Natural killer cell (primary cell): ENCODE results near the gene STRBP. TPM values are rescaled to one million over a fixed set of nuclear protein-coding genes. Genes with fewer than 3 reads are reported as not detected.

Experiments used
- ATAC-seq, 3 donors: fragments of 150-1000 bp in 2 of 3; fragments of 200-7000 bp in 1 of 3; cut with Tn5 transposase; 1 replicate in 1 of 3; 2 replicates in 2 of 3; pipeline ENCODE4 v1.10.0; 2021; ENCODE audit warnings: mild to moderate bottlenecking in 2 of 3, moderate library complexity in 2 of 3
- DNase-seq, 2 donors: peaks; one replicate each; pipeline versions ENCODE4 v3.0.0 to v3.0.0-alpha.2; 2013 to 2021; ENCODE audit warnings: mixed read lengths in 1 of 2
- H3K27ac ChIP-seq: one replicate; pipeline ENCODE4 v1.5.1; 2013; ENCODE audit warnings: mild to moderate bottlenecking, low read length
- H3K27me3 ChIP-seq: one replicate; pipeline ENCODE4 v1.6.1; 2013; ENCODE audit warnings: low read length; ENCODE audit not compliant: control insufficient read depth, insufficient read depth
- H3K36me3 ChIP-seq: one replicate; pipeline ENCODE4 v1.6.1; 2013; ENCODE audit warnings: low read length; ENCODE audit not compliant: control insufficient read depth, insufficient read depth
- H3K4me1 ChIP-seq: one replicate; pipeline ENCODE4 v1.6.1; 2013; ENCODE audit warnings: low read length; ENCODE audit not compliant: control insufficient read depth, insufficient read depth
- H3K4me3 ChIP-seq: one replicate; pipeline ENCODE4 v1.5.1; 2013; ENCODE audit warnings: low read length
- H3K9me3 ChIP-seq: one replicate; pipeline ENCODE4 v1.6.1; 2013; ENCODE audit warnings: low read length; ENCODE audit not compliant: control insufficient read depth, insufficient read depth
- H3K27ac Mint-ChIP-seq, 2 donors: one replicate each; pipeline ENCODE4 v1.8.0; 2022; ENCODE audit warnings: mild to moderate bottlenecking in 2 of 2, mixed read lengths in 2 of 2, moderate library complexity in 1 of 2
- H3K27me3 Mint-ChIP-seq, 2 donors: one replicate each; pipeline ENCODE4 v1.8.0; 2022; ENCODE audit warnings: low read depth in 2 of 2, mixed read lengths in 2 of 2
- H3K36me3 Mint-ChIP-seq: one replicate; pipeline ENCODE4 v1.8.0; 2022; ENCODE audit warnings: mixed read lengths
- H3K4me1 Mint-ChIP-seq, 2 donors: one replicate each; pipeline ENCODE4 v1.8.0; 2022; ENCODE audit warnings: mixed read lengths in 2 of 2
- H3K4me3 Mint-ChIP-seq: one replicate; pipeline ENCODE4 v1.8.0; 2022; ENCODE audit warnings: mild to moderate bottlenecking, moderate library complexity, mixed read lengths
- H3K9me3 Mint-ChIP-seq, 2 donors: one replicate each; pipeline ENCODE4 v1.8.0; 2022; ENCODE audit warnings: mixed read lengths in 2 of 2
- WGBS: methylation state at CpG from one replicate; pipeline ENCODE4 v1.1.7; 2013; ENCODE audit warnings: missing lambda C conversion rate; ENCODE audit not compliant: insufficient coverage; 5-methylcytosine and 5-hydroxymethylcytosine counted together
- intact Hi-C: fragments of 100-400 bp; cut with micrococcal nuclease; formaldehyde crosslinking; loops from one replicate; pipeline ENCODE4 v1.14.2; 2022
- total RNA-seq, 4 donors: library from RNA; stranded (reverse); fragments of 120-200 nt in 1 of 4; gene quantifications; one replicate each; pipeline versions ENCODE4 v1.2.3 to v1.2.4, GENCODE V29; 2013 to 2022
- TF ChIP-seq, protein P1 (sequence below): fragments of 200-600 bp; IDR thresholded peaks from one replicate; pipeline ENCODE4 v1.8.0; 2022; ENCODE audit warnings: antibody characterized with exemption

Gene STRBP
- total RNA-seq, 3 donors from 2014 or later (not counting 1 experiment from before 2014, with no cell fraction given), result 6.0 to 8.3 (median 7.9) TPM

DNA sequence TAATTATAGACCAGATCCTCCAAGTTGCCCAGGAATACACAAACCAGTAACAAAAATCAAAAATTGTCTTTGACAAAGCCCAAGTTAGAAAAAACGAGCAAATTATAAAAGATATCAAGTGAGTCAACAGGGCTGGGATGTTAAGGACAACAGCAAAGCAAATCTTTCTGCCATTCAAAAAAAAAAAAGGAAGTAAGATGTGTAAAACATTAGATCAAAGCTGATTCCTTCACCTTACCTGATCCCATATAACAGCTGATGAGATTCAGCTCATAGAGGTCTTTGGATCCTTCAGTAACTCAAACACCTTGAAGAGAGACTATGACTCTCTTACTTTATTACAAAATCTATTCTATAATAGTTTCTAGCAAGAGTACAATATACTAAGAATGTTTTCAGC, 100.9 kb downstream of the STRBP start:
- Histone ChIP-seq H3K36me3 (no peaks in the 10 kb centered on the region), H3K27ac (no peak overlapping the region), H3K9me3 (no peaks in the 10 kb centered on the region), H3K4me3 (no peak overlapping the region), H3K27me3 (no peaks in the 10 kb centered on the region), H3K4me1 (no peaks in the 10 kb centered on the region)
- Mint-ChIP-seq H3K27me3 (no peaks in the 10 kb centered on the region), H3K4me3 (no peak overlapping the region), H3K9me3 (no peaks in the 10 kb centered on the region), H3K36me3 (no peaks in the 10 kb centered on the region), H3K27ac (no peak overlapping the region), H3K4me1 (no peaks in the 10 kb centered on the region)
- TF ChIP-seq, protein P1, sequence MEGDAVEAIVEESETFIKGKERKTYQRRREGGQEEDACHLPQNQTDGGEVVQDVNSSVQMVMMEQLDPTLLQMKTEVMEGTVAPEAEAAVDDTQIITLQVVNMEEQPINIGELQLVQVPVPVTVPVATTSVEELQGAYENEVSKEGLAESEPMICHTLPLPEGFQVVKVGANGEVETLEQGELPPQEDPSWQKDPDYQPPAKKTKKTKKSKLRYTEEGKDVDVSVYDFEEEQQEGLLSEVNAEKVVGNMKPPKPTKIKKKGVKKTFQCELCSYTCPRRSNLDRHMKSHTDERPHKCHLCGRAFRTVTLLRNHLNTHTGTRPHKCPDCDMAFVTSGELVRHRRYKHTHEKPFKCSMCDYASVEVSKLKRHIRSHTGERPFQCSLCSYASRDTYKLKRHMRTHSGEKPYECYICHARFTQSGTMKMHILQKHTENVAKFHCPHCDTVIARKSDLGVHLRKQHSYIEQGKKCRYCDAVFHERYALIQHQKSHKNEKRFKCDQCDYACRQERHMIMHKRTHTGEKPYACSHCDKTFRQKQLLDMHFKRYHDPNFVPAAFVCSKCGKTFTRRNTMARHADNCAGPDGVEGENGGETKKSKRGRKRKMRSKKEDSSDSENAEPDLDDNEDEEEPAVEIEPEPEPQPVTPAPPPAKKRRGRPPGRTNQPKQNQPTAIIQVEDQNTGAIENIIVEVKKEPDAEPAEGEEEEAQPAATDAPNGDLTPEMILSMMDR, result no peak
- DNase-seq (no peak), ATAC-seq (no peak)
- intact Hi-C loops, result no loop called here
- WGBS, result 80% methylated on average over 1 of the region's 1 CpG

DNA sequence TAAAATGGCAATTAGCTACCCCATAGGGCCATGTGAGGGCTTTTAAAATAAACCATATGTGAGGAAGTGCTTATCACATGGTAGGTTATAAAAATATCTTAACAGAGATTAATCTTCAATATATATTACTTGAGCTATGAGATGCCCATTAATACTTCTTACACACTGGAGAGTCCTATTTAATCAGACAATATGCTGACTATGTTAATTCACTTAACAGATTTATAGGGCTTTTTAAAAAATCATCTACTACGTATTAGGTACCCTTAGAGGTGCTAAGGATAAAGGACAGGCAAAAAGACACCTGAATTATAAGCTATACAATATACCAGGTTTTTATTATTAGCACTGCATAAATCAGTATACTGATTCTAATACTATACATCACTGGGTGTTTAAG, 102.6 kb downstream of the STRBP start:
- no peak for ATAC-seq
- no peaks in the 10 kb centered on the region for H3K36me3 Mint-ChIP-seq
- intact Hi-C loops, result no loop called here

DNA sequence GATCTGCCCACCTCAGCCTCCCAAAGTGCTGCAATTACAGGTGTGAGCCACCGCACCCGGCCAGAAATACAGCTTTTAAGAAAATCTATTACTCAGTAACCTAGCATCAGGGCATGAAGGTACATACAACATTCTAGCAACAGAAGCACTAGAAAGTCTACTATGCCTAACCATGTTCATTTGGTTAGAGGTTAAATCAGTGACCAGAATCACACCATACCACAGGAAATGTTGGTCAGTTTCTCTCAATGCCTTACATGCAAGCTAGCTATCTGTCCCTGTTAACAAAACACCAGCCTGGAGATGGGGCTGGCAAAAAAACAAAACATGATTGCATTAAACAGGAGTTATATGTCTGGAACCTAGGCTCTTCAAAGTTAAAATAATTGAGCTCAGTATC, 104.1 kb downstream of the STRBP start:
- 100% methylated on average over 2 of the region's 2 CpGs for WGBS
- H3K4me1 Mint-ChIP-seq, result no peaks in the 10 kb centered on the region
- H3K27ac Mint-ChIP-seq, result no peak overlapping the region
- H3K36me3 ChIP-seq, result no peaks in the 10 kb centered on the region
- H3K9me3 ChIP-seq, result no peaks in the 10 kb centered on the region
- no peaks in the 10 kb centered on the region for H3K9me3 Mint-ChIP-seq
- no peaks in the 10 kb centered on the region for H3K4me1 ChIP-seq
- intact Hi-C loops, result no loop called here
- no peaks in the 10 kb centered on the region for H3K27me3 Mint-ChIP-seq
- TF ChIP-seq, protein P1, result no peak
- DNase-seq (no peak), ATAC-seq (no peak)
- H3K4me3 ChIP-seq, result no peak overlapping the region
- no peaks in the 10 kb centered on the region for H3K36me3 Mint-ChIP-seq
- H3K27ac ChIP-seq, result no peak overlapping the region
- no peak overlapping the region for H3K4me3 Mint-ChIP-seq
- no peaks in the 10 kb centered on the region for H3K27me3 ChIP-seq

More for the DNA sequence above, 102.6 kb downstream of the STRBP start:
- H3K9me3 ChIP-seq, result no peaks in the 10 kb centered on the region
- Mint-ChIP-seq H3K27ac (no peak overlapping the region), H3K4me3 (no peak overlapping the region), H3K27me3 (no peaks in the 10 kb centered on the region), H3K4me1 (no peaks in the 10 kb centered on the region), H3K9me3 (no peaks in the 10 kb centered on the region)
- DNase-seq, result no peak
- no peaks in the 10 kb centered on the region for H3K27me3 ChIP-seq
- TF ChIP-seq, protein P1, result no peak
- H3K27ac ChIP-seq, result no peak overlapping the region
- no CpG with 5 or more reads among the region's 1 CpG for WGBS
- H3K4me1 ChIP-seq, result no peaks in the 10 kb centered on the region
- H3K36me3 ChIP-seq, result no peaks in the 10 kb centered on the region
- H3K4me3 ChIP-seq, result no peak overlapping the region

DNA sequence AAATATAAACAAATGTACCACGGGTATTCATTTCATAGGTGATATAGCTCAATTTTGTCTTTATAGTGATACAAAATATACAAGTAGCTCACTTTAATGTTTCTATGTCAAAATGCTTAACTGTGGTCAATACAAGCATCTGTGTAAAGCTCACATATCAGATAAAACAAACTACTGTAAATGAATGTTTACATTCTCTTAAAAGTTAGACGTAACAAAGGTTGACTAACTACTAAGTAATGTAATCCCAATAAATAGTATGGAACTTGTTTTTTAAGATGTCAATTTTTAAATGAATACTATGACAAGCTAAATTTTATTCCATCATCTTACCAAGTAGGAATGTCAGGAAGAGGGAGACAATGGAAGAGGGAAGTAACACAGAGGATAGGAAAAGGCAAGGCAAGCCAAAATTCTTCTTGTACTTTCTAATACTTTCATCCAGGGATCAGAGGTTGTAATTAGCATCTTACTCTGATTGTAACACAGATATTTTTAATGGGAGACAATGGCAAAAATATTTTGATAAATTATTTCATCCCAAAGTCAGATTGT, 105.5 kb downstream of the STRBP start:
- no peak for ATAC-seq
- Mint-ChIP-seq H3K4me1 (no peaks in the 10 kb centered on the region), H3K36me3 (no peaks in the 10 kb centered on the region), H3K9me3 (no peaks in the 10 kb centered on the region), H3K27me3 (no peaks in the 10 kb centered on the region), H3K27ac (no peak overlapping the region), H3K4me3 (no peak overlapping the region)
- Histone ChIP-seq H3K9me3 (no peaks in the 10 kb centered on the region), H3K4me3 (no peak overlapping the region), H3K27ac (no peak overlapping the region), H3K36me3 (no peaks in the 10 kb centered on the region), H3K27me3 (no peaks in the 10 kb centered on the region), H3K4me1 (no peaks in the 10 kb centered on the region)
- TF ChIP-seq, protein P1, result no peak
- DNase-seq, result no peak
- no CpG with 5 or more reads among the region's 2 CpGs for WGBS
- intact Hi-C loops, result no loop called here
